GM20000 (cell line): ENCODE results near the gene RRP1B.
"Not testable (repeated sequence)": the region's sequence is repeated elsewhere in the genome, so short reads cannot be mapped to it uniquely, and the experiment has no call there.

ENCODE experiments used
- DNase-seq: peaks from one replicate; pipeline ENCODE4 v3.0.0; 2012; ENCODE audit warnings: low spot score
- CTCF ChIP-seq: IDR thresholded peaks from 2 replicates; pipeline ENCODE4 v1.5.1; 2012; ENCODE audit warnings: mild to moderate bottlenecking, control low read depth; ENCODE audit errors: extremely low read depth, missing control alignments

The RRP1B gene

GRCh38 chr21:43712268-43712942 is 53.0 kb downstream of the RRP1B start:
- TF ChIP-seq CTCF: no peak
- no peak for DNase-seq

GRCh38 chr21:43713123-43713522 is 53.8 kb downstream of the RRP1B start:
- not testable (repeated sequence) for DNase-seq

- DNase-seq: peak; percentile 69
- no peak for TF ChIP-seq CTCF
These were observed 57.2 kb downstream of the RRP1B start for GRCh38 chr21:43716376-43717165.

GRCh38 chr21:43717166-43717853 is 58.0 kb downstream of the RRP1B start:
- no peak for TF ChIP-seq CTCF
- DNase-seq: no peak

GRCh38 chr21:43717967-43718871 is 58.9 kb downstream of the RRP1B start:
- TF ChIP-seq CTCF: no peak
- no peak for DNase-seq

- TF ChIP-seq CTCF: no peak
- peak; percentile 96 for DNase-seq
These were observed 59.8 kb downstream of the RRP1B start, which contains the start of gene PDXK for GRCh38 chr21:43718872-43719747. Gene PDXK (plus strand): TSS chr21:43719129. CDS start chr21:43719295, 166 bp downstream.
